Measurements from ENCODE around the gene ADAMTS17.

The ADAMTS17 gene

GRCh38 chr15:100190675-100191074 lies 151.1 kb downstream of the ADAMTS17 start:
- TF ChIP-seq TCF12 (IDR thresholded peaks at IDR 0.05; ENCODE audit: low read depth), result no peak
- TF ChIP-seq CEBPB (IDR thresholded peaks at IDR 0.05), result no peak
- TF ChIP-seq ZBTB7A (IDR thresholded peaks at IDR 0.05; ENCODE audit: low read depth), result no peak
- no peak for TF ChIP-seq FOXM1 (IDR thresholded peaks at IDR 0.05; ENCODE audit: borderline replicate concordance, low read depth)
- TF ChIP-seq TEAD4 (IDR thresholded peaks at IDR 0.05), result no peak
- TF ChIP-seq CREB1 (IDR thresholded peaks at IDR 0.05; ENCODE audit: low read depth), result no peak
- no peak for TF ChIP-seq EGR1 (IDR thresholded peaks at IDR 0.05)
- TF ChIP-seq EP300 (IDR thresholded peaks at IDR 0.05; ENCODE audit: borderline replicate concordance), result no peak

DNA sequence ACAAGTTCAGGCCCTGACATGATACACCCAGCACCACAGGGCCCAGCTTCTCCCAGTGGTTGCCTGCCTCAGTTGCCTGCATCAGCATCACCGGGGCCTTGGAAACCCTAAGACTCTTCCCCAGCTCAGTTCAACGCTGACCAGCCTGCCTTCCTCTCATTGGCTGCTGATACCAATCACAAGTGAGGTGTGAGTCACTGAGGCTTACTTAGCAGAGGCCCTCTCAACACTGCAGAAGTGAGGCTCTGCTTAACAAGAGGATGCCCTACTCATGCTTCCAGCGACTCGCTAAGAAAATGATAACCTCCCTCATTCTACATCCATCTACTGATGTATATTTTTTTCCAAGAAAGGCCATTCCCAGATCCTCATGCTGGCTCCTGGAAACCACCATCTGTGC lies 151.9 kb downstream of the ADAMTS17 start:
- TF ChIP-seq MAX (IDR thresholded peaks at IDR 0.05) (no peak), TEAD4 (IDR thresholded peaks at IDR 0.05) (no peak), CREB1 (IDR thresholded peaks at IDR 0.05; ENCODE audit: low read depth) (no peak), NFIC (IDR thresholded peaks at IDR 0.05) (no peak), FOXM1 (IDR thresholded peaks at IDR 0.05; ENCODE audit: borderline replicate concordance, low read depth) (no peak), EP300 (IDR thresholded peaks at IDR 0.05; ENCODE audit: borderline replicate concordance) (no peak), EGR1 (IDR thresholded peaks at IDR 0.05) (no peak), TAF1 (IDR thresholded peaks at IDR 0.05; ENCODE audit: low read depth) (no peak), YY1 (IDR thresholded peaks at IDR 0.05; ENCODE audit: low read depth) (no peak), RAD21 (IDR thresholded peaks at IDR 0.05; ENCODE audit: low read depth) (no peak), CEBPB (IDR thresholded peaks at IDR 0.05) (no peak), ZBTB7A (IDR thresholded peaks at IDR 0.05; ENCODE audit: low read depth) (no peak), TCF12 (IDR thresholded peaks at IDR 0.05; ENCODE audit: low read depth) (no peak)
- TF ChIP-seq, protein P1, sequence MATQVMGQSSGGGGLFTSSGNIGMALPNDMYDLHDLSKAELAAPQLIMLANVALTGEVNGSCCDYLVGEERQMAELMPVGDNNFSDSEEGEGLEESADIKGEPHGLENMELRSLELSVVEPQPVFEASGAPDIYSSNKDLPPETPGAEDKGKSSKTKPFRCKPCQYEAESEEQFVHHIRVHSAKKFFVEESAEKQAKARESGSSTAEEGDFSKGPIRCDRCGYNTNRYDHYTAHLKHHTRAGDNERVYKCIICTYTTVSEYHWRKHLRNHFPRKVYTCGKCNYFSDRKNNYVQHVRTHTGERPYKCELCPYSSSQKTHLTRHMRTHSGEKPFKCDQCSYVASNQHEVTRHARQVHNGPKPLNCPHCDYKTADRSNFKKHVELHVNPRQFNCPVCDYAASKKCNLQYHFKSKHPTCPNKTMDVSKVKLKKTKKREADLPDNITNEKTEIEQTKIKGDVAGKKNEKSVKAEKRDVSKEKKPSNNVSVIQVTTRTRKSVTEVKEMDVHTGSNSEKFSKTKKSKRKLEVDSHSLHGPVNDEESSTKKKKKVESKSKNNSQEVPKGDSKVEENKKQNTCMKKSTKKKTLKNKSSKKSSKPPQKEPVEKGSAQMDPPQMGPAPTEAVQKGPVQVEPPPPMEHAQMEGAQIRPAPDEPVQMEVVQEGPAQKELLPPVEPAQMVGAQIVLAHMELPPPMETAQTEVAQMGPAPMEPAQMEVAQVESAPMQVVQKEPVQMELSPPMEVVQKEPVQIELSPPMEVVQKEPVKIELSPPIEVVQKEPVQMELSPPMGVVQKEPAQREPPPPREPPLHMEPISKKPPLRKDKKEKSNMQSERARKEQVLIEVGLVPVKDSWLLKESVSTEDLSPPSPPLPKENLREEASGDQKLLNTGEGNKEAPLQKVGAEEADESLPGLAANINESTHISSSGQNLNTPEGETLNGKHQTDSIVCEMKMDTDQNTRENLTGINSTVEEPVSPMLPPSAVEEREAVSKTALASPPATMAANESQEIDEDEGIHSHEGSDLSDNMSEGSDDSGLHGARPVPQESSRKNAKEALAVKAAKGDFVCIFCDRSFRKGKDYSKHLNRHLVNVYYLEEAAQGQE (IDR thresholded peaks at IDR 0.05; ENCODE audit: low read depth), result no peak
- TF ChIP-seq, protein P2, sequence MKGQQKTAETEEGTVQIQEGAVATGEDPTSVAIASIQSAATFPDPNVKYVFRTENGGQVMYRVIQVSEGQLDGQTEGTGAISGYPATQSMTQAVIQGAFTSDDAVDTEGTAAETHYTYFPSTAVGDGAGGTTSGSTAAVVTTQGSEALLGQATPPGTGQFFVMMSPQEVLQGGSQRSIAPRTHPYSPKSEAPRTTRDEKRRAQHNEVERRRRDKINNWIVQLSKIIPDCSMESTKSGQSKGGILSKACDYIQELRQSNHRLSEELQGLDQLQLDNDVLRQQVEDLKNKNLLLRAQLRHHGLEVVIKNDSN (IDR thresholded peaks at IDR 0.05), result no peak

GRCh38 chr15:100189319-100189718 lies 152.5 kb downstream of the ADAMTS17 start:
- TF ChIP-seq YY1 (IDR thresholded peaks at IDR 0.05; ENCODE audit: low read depth) (no peak), TAF1 (IDR thresholded peaks at IDR 0.05; ENCODE audit: low read depth) (no peak), EP300 (IDR thresholded peaks at IDR 0.05; ENCODE audit: borderline replicate concordance) (no peak), NFIC (IDR thresholded peaks at IDR 0.05) (no peak), CEBPB (IDR thresholded peaks at IDR 0.05) (no peak), ZBTB7A (IDR thresholded peaks at IDR 0.05; ENCODE audit: low read depth) (no peak), EGR1 (IDR thresholded peaks at IDR 0.05) (no peak), TEAD4 (IDR thresholded peaks at IDR 0.05) (no peak), MAX (IDR thresholded peaks at IDR 0.05) (no peak), RAD21 (IDR thresholded peaks at IDR 0.05; ENCODE audit: low read depth) (no peak), CREB1 (IDR thresholded peaks at IDR 0.05; ENCODE audit: low read depth) (no peak)
- TF ChIP-seq, protein P1 (IDR thresholded peaks at IDR 0.05; ENCODE audit: low read depth), result no peak

DNA sequence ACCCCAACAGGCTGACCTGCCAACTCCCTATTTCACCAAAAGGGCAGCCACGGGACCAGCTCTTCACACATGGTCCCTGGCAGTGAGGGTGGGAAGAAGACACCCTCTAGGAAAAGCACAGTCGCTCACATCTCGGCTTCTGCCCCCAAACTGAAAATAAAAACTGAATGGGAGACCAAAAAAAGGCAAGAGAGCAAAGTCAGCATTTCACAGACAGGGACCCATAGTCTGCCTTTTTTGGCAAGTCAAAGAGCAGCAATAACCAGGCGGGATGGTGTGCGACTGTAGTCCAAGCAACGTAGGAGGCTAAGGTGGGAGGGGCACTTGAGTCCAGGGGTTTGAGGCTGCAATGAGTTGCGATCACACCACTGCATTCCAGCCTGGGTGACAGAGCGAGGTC lies 154.1 kb downstream of the ADAMTS17 start:
- TF ChIP-seq CEBPB (IDR thresholded peaks at IDR 0.05) (no peak), TEAD4 (IDR thresholded peaks at IDR 0.05) (no peak), TAF1 (IDR thresholded peaks at IDR 0.05; ENCODE audit: low read depth) (no peak), TCF12 (IDR thresholded peaks at IDR 0.05; ENCODE audit: low read depth) (no peak), FOXM1 (IDR thresholded peaks at IDR 0.05; ENCODE audit: borderline replicate concordance, low read depth) (no peak), NFIC (IDR thresholded peaks at IDR 0.05) (no peak), EGR1 (IDR thresholded peaks at IDR 0.05) (no peak), CREB1 (IDR thresholded peaks at IDR 0.05; ENCODE audit: low read depth) (no peak), YY1 (IDR thresholded peaks at IDR 0.05; ENCODE audit: low read depth) (no peak), ZBTB7A (IDR thresholded peaks at IDR 0.05; ENCODE audit: low read depth) (no peak), RAD21 (IDR thresholded peaks at IDR 0.05; ENCODE audit: low read depth) (no peak), MAX (IDR thresholded peaks at IDR 0.05) (no peak), EP300 (IDR thresholded peaks at IDR 0.05; ENCODE audit: borderline replicate concordance) (no peak)
- TF ChIP-seq, protein P1 (IDR thresholded peaks at IDR 0.05; ENCODE audit: low read depth), result no peak
- TF ChIP-seq, protein P2 (IDR thresholded peaks at IDR 0.05), result no peak

All from Ishikawa (cell line).